Retina (tissue), 1 donor: ENCODE results near the gene RPL13.
A peak's percentile ranks its signal among the peaks of the same experiment; 100 is the strongest.

ENCODE experiments used
- DNase-seq: peaks from one replicate; pipeline ENCODE4 v3.0.0-alpha.2; 2016

The RPL13 gene

DNA sequence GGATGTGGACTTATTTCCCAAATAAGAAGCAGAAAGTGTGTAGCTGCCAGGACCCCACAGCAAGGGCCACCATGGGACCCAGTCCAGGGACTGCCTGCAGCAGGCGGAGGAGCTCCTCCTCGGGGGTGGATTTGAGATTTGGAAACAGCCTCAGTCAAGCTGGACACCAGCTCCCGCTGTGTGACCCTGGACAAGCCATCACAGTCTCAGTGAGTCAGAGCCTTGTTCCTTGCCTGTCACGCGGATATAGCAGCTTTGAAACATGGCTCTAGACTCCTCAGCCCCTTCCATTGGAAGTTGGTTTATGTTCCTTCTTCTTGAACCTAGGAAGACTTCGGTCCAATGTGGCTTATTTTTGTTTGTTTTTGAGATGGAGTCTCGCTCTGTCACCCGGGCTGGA lies 40.5 kb downstream of the RPL13 start:
- no peak for DNase-seq

- DNase-seq = no peak
These were observed 41.4 kb downstream of the RPL13 start for GRCh38 chr16:89601906-89602272.

- DNase-seq = peak; percentile 80
These were observed 41.9 kb downstream of the RPL13 start for GRCh38 chr16:89602273-89602951.

DNA sequence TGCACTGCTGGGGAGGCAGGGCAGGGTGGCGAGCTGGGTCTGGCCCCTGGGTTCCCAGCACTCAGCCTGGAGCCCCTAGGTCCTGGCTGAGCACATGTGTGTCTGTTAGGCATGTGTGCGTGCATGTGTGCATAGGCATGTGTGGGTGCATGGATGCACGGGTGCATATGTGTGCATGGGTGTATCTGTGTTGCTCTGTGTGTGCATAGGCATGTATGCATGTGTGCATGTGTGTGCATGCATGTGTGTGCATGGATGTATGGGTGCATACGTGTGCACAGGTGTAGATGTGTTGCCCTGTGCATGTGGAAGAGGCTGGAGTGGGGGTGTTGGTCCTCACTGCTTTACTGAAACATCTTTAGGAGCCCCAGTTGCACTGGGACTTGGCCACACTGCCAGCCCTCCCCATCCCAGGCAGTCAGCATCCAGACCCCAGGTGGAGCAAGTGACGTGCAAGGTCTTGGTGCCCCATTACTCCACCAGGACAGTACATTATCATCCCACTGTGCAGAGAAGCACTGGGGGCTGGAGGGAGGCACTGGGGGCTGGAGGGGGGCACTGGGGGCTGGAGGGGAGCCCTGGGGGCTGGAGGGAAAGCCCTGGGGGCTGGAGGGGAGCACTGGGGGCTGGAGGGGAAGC lies 42.6 kb downstream of the RPL13 start:
- DNase-seq = no peak

DNA sequence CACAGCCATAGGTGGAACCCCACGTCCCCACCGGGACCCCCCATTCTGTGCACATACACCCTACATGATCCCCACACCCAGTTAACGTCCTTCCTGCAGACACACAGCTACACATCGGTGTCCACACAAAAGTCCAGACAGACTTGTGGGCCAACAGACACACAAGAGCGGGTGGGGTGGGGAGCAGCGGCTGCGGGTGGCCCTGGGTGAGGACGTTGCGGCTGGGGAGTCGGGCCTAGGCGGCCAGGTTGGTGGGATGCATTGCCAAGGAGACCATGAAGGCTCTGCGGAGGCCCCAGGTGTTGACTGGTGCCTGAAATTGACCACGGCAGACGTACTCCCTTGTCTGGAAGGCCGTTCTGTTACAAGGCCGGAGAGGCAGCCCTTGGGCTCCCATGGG lies 44.3 kb downstream of the RPL13 start:
- no peak for DNase-seq

- no peak for DNase-seq
These were observed 44.9 kb downstream of the RPL13 start for GRCh38 chr16:89605186-89605970.

- DNase-seq = no peak
These were observed 45.5 kb downstream of the RPL13 start for GRCh38 chr16:89606006-89606405.

- no peak for DNase-seq
These were observed 47.0 kb downstream of the RPL13 start for GRCh38 chr16:89607453-89607852.

GRCh38 chr16:89607937-89608740 lies 47.7 kb downstream of the RPL13 start:
- no peak for DNase-seq

- no peak for DNase-seq
These were observed 49.6 kb downstream of the RPL13 start for GRCh38 chr16:89610108-89610453.

DNA sequence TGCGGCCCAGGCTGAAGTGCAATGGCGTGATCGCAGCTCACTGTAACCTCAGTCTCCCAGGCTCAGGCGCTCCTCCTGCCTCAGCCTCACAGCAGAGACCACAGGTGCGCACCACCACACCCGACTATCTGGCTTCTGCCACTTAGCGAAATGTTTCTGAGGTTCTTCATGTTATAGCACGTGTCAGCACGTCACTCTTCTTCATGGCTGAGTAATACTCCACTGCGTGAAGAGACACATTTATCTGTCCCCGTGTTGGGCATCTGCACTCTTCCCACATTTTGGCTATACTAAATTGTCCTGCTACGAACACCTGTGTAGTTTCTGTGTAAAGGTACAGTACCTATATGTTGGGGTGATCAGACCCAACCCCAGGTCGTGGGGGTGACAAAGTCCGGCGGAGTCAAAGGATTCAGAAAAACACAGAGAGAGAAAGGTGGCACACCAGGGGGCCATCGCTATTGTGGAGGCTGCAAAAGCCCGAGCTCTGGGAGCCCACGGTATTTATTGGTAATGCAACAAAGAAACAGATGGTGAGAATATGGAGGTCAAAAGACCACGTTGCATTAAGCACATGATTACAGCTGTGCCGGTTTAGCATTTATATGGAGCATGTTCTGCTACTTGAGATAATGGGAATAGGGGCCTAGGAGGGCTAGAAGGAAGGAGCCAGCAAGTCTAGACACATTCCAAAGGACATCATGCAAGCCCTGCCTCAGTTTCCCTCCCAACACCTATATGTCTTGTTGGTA lies 52.1 kb downstream of the RPL13 start:
- no peak for DNase-seq

- no peak for DNase-seq
These were observed 52.9 kb downstream of the RPL13 start, which contains the start of gene DPEP1 for GRCh38 chr16:89613231-89613953. Gene DPEP1, plus strand, starts transcription at chr16:89613642. Its CDS starts 16,769 bp downstream, at chr16:89630411.

DNA sequence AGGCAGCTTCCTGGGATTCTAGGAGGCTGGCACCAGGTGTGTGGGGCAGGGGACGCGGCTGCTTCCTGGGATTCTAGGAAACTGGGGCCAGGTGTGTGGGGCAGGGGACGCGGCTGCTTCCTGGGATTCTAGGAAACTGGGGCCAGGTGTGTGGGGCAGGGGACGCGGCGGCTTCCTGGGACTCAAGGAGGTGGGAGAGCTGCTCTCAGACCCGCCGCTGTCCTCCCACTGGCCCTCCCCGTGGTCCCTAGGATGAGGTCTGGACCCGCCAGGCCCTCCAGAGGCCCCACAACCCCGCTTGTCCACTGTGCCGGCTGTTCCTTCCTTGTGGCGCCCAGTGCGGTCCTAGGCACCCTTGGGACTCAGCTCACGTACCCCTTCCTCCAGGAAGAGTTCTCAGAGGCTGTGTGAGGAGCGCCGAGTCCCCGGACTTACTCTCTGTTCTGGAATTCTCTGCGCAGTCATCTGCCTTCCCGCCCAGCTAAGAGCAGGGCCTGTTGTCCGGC lies 53.5 kb downstream of the RPL13 start:
- DNase-seq = no peak
